HAP-1 (cell line): Measurements from ENCODE around the gene ARHGEF10L.

Experiments used
- DNase-seq, 2 experiments: peaks; one replicate each; pipeline ENCODE4 v3.0.0-alpha.2; 2016 to 2020; ENCODE audit warnings: low spot score in 2 of 2
- H3K27me3 ChIP-seq: fragments of 250-450 bp; sonication (Bioruptor Pico); 2 replicates; pipeline ENCODE4 v1.5.1; 2020; ENCODE audit warnings: low read depth, mild to moderate bottlenecking, moderate library complexity
- H3K36me3 ChIP-seq: fragments of 250-450 bp; sonication (Bioruptor Pico); replicated peaks from 2 replicates; pipeline ENCODE4 v1.5.1; 2020; ENCODE audit warnings: mild to moderate bottlenecking
- H3K4me1 ChIP-seq: fragments of 250-450 bp; sonication (Bioruptor Pico); 2 replicates; pipeline ENCODE4 v1.5.1; 2020; ENCODE audit warnings: mild to moderate bottlenecking
- H3K4me3 ChIP-seq: fragments of 250-450 bp; sonication (Bioruptor Pico); 2 replicates; pipeline ENCODE4 v1.5.1; 2020; ENCODE audit warnings: mild to moderate bottlenecking, moderate library complexity
- H3K9me3 ChIP-seq: fragments of 250-450 bp; sonication (Bioruptor Pico); 2 replicates; pipeline ENCODE4 v1.5.1; 2020; ENCODE audit warnings: mild to moderate bottlenecking, moderate library complexity
- in situ Hi-C: fragments of 300-500 bp; cut with MboI; formaldehyde crosslinking; loops from 3 replicates; pipeline ENCODE4 v1.14.3; 2020; ENCODE audit warnings: low sequenced_read_pairs, inconsistent platforms, mixed read lengths

Gene ARHGEF10L

GRCh38 chr1:17573518-17574041 is 34.1 kb downstream of the ARHGEF10L start:
- H3K4me1 ChIP-seq: no peaks in the 10 kb centered on the region
- in situ Hi-C loops: no loop called here
- H3K9me3 ChIP-seq: no peaks in the 10 kb centered on the region
- no peak for DNase-seq
- H3K36me3 ChIP-seq: no peaks in the 10 kb centered on the region
- no peak overlapping the region for H3K4me3 ChIP-seq
- H3K27me3 ChIP-seq: no peaks in the 10 kb centered on the region

- Histone ChIP-seq H3K4me3 (no peak overlapping the region), H3K27me3 (no peaks in the 10 kb centered on the region), H3K9me3 (no peaks in the 10 kb centered on the region), H3K36me3 (no peaks in the 10 kb centered on the region), H3K4me1 (no peaks in the 10 kb centered on the region)
- in situ Hi-C loops: no loop called here
- DNase-seq: no peak
These were observed 35.0 kb downstream of the ARHGEF10L start for GRCh38 chr1:17574516-17574915.

DNA sequence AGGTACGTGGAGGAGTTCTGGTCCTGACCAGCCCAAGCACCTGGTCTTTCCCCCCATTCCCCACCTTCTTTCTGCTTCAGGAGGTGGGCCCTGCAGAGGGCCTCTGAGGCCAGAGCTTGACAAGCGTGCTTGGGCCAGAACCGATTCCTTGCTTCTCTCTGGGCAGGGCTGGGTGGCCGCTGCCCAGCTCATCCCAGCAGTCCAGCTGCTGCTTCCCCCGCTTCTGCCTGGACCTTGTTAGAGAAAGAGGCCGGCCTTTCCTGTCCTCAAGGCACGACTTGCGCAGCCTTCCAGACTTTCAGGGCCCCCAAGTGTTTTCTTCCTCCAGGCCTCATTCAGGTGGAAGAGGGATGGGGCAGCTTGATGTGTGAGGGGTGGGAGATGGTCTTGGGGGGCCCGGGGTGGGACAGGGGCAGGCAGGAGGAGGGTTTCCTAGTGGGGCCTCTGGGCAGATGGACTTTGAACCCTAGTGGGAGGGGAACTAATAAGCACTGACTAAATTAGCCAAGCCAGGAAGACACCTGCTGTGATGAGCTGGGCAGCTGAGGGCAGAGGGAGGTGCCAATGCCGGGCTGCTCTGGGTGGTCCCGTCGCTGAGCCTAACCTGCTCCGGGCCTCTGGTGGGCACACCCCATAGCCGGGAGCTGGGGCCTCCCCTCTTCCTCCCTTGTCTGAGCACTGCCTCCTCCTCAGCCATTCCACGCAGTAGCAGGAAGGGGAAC is 36.5 kb downstream of the ARHGEF10L start:
- H3K4me3 ChIP-seq: no peak overlapping the region
- no peaks in the 10 kb centered on the region for H3K4me1 ChIP-seq
- H3K9me3 ChIP-seq: no peaks in the 10 kb centered on the region

DNA sequence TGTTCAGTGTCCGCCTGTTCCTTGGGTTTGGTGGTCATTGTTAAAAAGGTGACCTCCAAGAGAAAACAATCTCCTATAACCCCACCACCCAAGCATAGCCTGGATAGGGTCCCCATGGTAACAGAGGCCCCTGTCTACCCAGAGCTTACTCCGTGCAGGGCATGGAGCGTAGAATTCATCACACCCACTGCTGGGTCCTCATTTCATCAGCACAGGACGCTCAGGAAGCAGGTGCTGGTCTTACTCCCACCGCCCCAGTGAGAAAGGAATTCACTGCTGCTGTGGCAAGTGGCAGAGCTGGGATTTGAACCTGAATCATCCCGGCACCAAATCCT is 37.0 kb downstream of the ARHGEF10L start:
- in situ Hi-C loops: no loop called here
- no peak for DNase-seq

More for the DNA sequence above, 36.5 kb downstream of the ARHGEF10L start:
- no peak for DNase-seq
- H3K27me3 ChIP-seq: no peaks in the 10 kb centered on the region
- in situ Hi-C loops: no loop called here
- no peaks in the 10 kb centered on the region for H3K36me3 ChIP-seq

GRCh38 chr1:17577907-17578297 is 38.4 kb downstream of the ARHGEF10L start:
- in situ Hi-C loops: no loop called here
- Histone ChIP-seq H3K36me3 (no peaks in the 10 kb centered on the region), H3K4me3 (no peak overlapping the region), H3K27me3 (no peaks in the 10 kb centered on the region), H3K9me3 (no peaks in the 10 kb centered on the region), H3K4me1 (no peaks in the 10 kb centered on the region)
- no peak for DNase-seq

More for the DNA sequence above, 37.0 kb downstream of the ARHGEF10L start:
- H3K27me3 ChIP-seq: no peaks in the 10 kb centered on the region
- H3K36me3 ChIP-seq: no peaks in the 10 kb centered on the region
- H3K9me3 ChIP-seq: no peaks in the 10 kb centered on the region
- no peak overlapping the region for H3K4me3 ChIP-seq
- H3K4me1 ChIP-seq: no peaks in the 10 kb centered on the region

- Histone ChIP-seq H3K9me3 (no peaks in the 10 kb centered on the region), H3K4me1 (no peaks in the 10 kb centered on the region), H3K36me3 (no peaks in the 10 kb centered on the region), H3K4me3 (no peak overlapping the region), H3K27me3 (no peaks in the 10 kb centered on the region)
- no peak for DNase-seq
- in situ Hi-C loops: no loop called here
These were observed 40.7 kb downstream of the ARHGEF10L start for GRCh38 chr1:17579951-17580939.

GRCh38 chr1:17581389-17582123 is 42.1 kb downstream of the ARHGEF10L start:
- no peak for DNase-seq
- Histone ChIP-seq H3K4me3 (no peak overlapping the region), H3K4me1 (no peaks in the 10 kb centered on the region), H3K9me3 (no peaks in the 10 kb centered on the region), H3K27me3 (no peaks in the 10 kb centered on the region), H3K36me3 (no peaks in the 10 kb centered on the region)
- in situ Hi-C loops: no loop called here

DNA sequence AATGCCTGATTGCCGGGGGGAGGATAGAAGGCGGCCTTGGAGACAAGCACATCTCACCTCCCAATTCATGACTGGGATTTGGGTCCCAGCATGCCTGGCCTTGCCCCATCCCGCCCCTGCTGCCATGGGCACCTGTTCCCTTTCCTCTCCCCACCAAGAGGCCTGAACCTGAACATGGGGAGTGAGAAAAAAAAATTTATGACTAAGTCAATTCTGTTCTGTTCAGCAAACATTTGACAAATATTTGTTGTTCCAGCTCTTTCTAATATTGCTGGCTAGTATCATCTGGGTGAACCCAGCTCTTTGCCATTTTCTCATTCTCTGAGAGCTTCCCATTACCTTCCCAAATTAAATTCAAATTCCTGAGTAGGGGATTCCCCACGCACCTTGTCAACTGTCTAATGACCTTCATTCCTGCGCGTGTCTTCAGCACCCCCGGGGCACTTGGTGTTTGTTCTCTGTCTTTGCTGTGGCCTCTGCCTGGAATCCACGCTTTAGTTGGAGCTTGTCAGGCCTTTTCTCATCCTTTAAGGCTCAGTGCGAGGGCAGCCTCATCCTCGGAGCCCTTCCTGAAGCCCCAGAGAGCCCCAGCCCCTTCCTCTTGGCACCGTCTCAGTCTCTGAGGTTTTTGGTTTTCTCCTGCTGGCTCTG is 42.8 kb downstream of the ARHGEF10L start:
- Histone ChIP-seq H3K4me1 (no peaks in the 10 kb centered on the region), H3K27me3 (no peaks in the 10 kb centered on the region), H3K4me3 (no peak overlapping the region), H3K36me3 (no peaks in the 10 kb centered on the region), H3K9me3 (no peaks in the 10 kb centered on the region)
- in situ Hi-C loops: no loop called here
- no peak for DNase-seq

GRCh38 chr1:17584539-17584938 is 45.0 kb downstream of the ARHGEF10L start:
- in situ Hi-C loops: no loop called here
- H3K4me1 ChIP-seq: no peaks in the 10 kb centered on the region
- no peaks in the 10 kb centered on the region for H3K36me3 ChIP-seq
- DNase-seq: no peak
- H3K27me3 ChIP-seq: no peaks in the 10 kb centered on the region
- H3K4me3 ChIP-seq: no peak overlapping the region
- no peaks in the 10 kb centered on the region for H3K9me3 ChIP-seq

GRCh38 chr1:17585266-17585987 is 45.9 kb downstream of the ARHGEF10L start:
- Histone ChIP-seq H3K36me3 (no peaks in the 10 kb centered on the region), H3K27me3 (no peaks in the 10 kb centered on the region), H3K4me3 (no peak overlapping the region), H3K9me3 (no peaks in the 10 kb centered on the region), H3K4me1 (no peaks in the 10 kb centered on the region)
- in situ Hi-C loops: no loop called here
- DNase-seq: no peak

DNA sequence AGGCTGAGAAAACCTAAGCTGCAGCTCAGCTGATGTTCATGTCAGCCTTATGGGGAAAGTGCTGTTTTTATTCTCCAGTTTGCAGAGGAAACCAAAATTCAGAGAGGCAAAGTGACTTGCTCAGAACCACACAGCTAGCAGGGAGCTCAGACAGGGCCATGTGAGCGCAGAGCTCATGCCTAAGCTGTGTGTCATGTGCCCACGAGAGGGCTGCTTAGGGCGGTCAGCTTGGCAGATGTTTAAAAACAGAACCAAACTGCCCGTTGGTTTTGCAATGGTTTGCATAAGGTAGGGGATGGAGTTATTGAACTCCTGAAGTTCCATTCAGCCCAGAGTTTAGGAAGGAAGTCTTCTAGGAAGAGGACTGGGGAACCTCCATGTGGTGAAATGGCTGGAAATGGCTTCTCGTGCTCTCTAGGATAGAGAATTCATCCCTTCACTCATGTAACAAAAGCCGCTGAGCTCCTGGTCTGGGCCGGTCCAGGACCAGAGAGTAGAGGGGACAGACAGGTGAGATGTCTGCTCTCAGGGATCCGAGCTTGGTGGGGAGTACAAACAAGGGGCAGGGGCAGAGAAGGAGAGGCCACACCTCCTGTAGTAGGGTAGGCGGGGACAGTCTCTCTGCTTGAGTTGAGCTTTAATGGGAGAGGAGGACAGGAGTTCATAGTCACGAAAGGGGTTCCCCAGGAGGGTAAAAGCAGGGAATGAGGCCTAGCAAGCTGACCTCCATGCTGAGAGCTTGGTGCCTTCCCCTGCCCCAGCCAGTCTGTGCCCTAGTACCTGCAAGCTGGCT is 46.9 kb downstream of the ARHGEF10L start:
- no peak for DNase-seq
- no peaks in the 10 kb centered on the region for H3K9me3 ChIP-seq
- no peak overlapping the region for H3K4me3 ChIP-seq
- no peaks in the 10 kb centered on the region for H3K36me3 ChIP-seq
- in situ Hi-C loops: no loop called here
- no peaks in the 10 kb centered on the region for H3K27me3 ChIP-seq
- no peaks in the 10 kb centered on the region for H3K4me1 ChIP-seq

- H3K4me1 ChIP-seq: no peaks in the 10 kb centered on the region
- in situ Hi-C loops: no loop called here
- no peak for DNase-seq
- no peaks in the 10 kb centered on the region for H3K9me3 ChIP-seq
- H3K36me3 ChIP-seq: no peaks in the 10 kb centered on the region
- no peaks in the 10 kb centered on the region for H3K27me3 ChIP-seq
- no peak overlapping the region for H3K4me3 ChIP-seq
These were observed 48.2 kb downstream of the ARHGEF10L start for GRCh38 chr1:17587693-17588047.
